H1 (cell line): Measurements from ENCODE around the gene ARGLU1. TPM values are rescaled to one million over a fixed set of nuclear protein-coding genes. Genes with fewer than 3 reads are reported as not detected.

Experiments used
- CTCF ChIA-PET: fragments of 300-600 bp; sonication (Branson Sonifier 250); formaldehyde crosslinking; loops from one replicate; lab custom pipeline; 2021; ENCODE audit not compliant: partially characterized antibody; lab: Charles Lee
- POLR2A ChIA-PET: fragments of 300-600 bp; sonication (Branson Sonifier 250); formaldehyde crosslinking; loops from one replicate; lab custom pipeline; 2021; ENCODE audit warnings: inconsistent platforms; ENCODE audit not compliant: partially characterized antibody; lab: Charles Lee
- DNase-seq, 2 experiments: peaks; one replicate each; pipeline versions ENCODE4 v3.0.0 to v3.0.0-alpha.2; 2010 to 2022; ENCODE audit warnings: low spot score in 2 of 2, low read depth in 1 of 2, mixed read lengths in 1 of 2
- FAIRE-seq: peaks from 2 replicates; lab custom pipeline; 2011; peaks lifted over from hg19 to GRCh38; lab: Jason Lieb, UNC
- H2AFZ ChIP-seq: 2 replicates; pipeline ENCODE4 v1.8.1; 2012; ENCODE audit warnings: low read length, inconsistent platforms
- H2AK5ac ChIP-seq: 2 replicates; pipeline ENCODE4 v1.6.1; 2013; ENCODE audit warnings: low read depth, low read length
- H2BK120ac ChIP-seq: replicated peaks from 2 replicates; pipeline ENCODE3; 2013; ENCODE audit warnings: low read depth, low read length, inconsistent platforms
- H2BK12ac ChIP-seq: 2 replicates; pipeline ENCODE4 v1.6.1; 2013; ENCODE audit warnings: low read depth, low read length
- H2BK15ac ChIP-seq: 2 replicates; pipeline ENCODE4 v1.6.1; 2013; ENCODE audit warnings: low read length
- H2BK20ac ChIP-seq: 2 replicates; pipeline ENCODE4 v1.6.1; 2013; ENCODE audit warnings: low read length
- H2BK5ac ChIP-seq: 2 replicates; pipeline ENCODE4 v1.6.1; 2013; ENCODE audit warnings: low read depth, low read length
- H3K14ac ChIP-seq: 2 replicates; pipeline ENCODE4 v1.6.1; 2013; ENCODE audit warnings: inconsistent platforms; ENCODE audit not compliant: insufficient read length
- H3K18ac ChIP-seq: 2 replicates; pipeline ENCODE4 v1.6.1; 2013; ENCODE audit warnings: low read length; ENCODE audit errors: extremely low read depth
- H3K23ac ChIP-seq: 2 replicates; pipeline ENCODE4 v1.6.1; 2013; ENCODE audit warnings: inconsistent platforms; ENCODE audit not compliant: insufficient read length
- H3K23me2 ChIP-seq: 2 replicates; pipeline ENCODE4 v1.6.1; 2013; ENCODE audit warnings: low read depth, low read length
- H3K27ac ChIP-seq: 2 replicates; pipeline ENCODE4 v1.6.1; 2011; ENCODE audit warnings: low read depth, low read length, inconsistent platforms
- H3K27me3 ChIP-seq, 4 experiments: replicated peaks in 1 of 4; 1 replicate in 1 of 4; 2 replicates in 3 of 4; pipeline versions ENCODE4 v1.6.1 to v1.8.1; 2011 to 2013; ENCODE audit warnings: low read length in 3 of 4, mild to moderate bottlenecking in 3 of 4, inconsistent platforms in 2 of 4, mixed read lengths in 2 of 4, moderate library complexity in 1 of 4; ENCODE audit not compliant: control insufficient read depth in 3 of 4, insufficient read depth in 3 of 4; ENCODE audit errors: extremely low read depth in 1 of 4
- H3K36me3 ChIP-seq, 4 experiments: 2 replicates each; pipeline versions ENCODE4 v1.6.1 to v1.8.1; 2011 to 2013; ENCODE audit warnings: mild to moderate bottlenecking in 4 of 4, low read length in 3 of 4, moderate library complexity in 2 of 4, control low read depth in 1 of 4, inconsistent platforms in 1 of 4; ENCODE audit not compliant: insufficient read depth in 4 of 4, control insufficient read depth in 2 of 4
- H3K4ac ChIP-seq: replicated peaks from 2 replicates; pipeline ENCODE3; 2013; ENCODE audit warnings: low read length, low read depth, mixed read lengths, inconsistent platforms; ENCODE audit not compliant: insufficient read length
- H3K4me1 ChIP-seq, 4 experiments: replicated peaks in 1 of 4; 1 replicate in 1 of 4; 2 replicates in 3 of 4; pipeline versions ENCODE4 v1.6.1 to v1.8.1; 2011 to 2013; ENCODE audit warnings: low read length in 3 of 4, inconsistent platforms in 2 of 4, mixed read lengths in 1 of 4; ENCODE audit not compliant: insufficient read depth in 4 of 4, control insufficient read depth in 3 of 4
- H3K4me2 ChIP-seq, 2 experiments: 2 replicates each; pipeline versions ENCODE4 v1.6.1 to v1.8.1; 2011 to 2013; ENCODE audit warnings: low read depth in 2 of 2, low read length in 2 of 2, control low read depth in 1 of 2, inconsistent platforms in 1 of 2, mild to moderate bottlenecking in 1 of 2; ENCODE audit not compliant: insufficient read depth in 1 of 2
- H3K4me3 ChIP-seq, 4 experiments: fragments of 200-600, 300-600 bp in 1 of 4; sonication (generic), shearing (Covaris generic), sonication (Bioruptor Twin) in 1 of 4; 2 replicates each; pipeline versions ENCODE4 v1.5.1 to v1.8.1; 2011 to 2016; ENCODE audit warnings: low read length in 4 of 4, low read depth in 3 of 4, control low read depth in 2 of 4, inconsistent platforms in 2 of 4, mild to moderate bottlenecking in 2 of 4, mixed read lengths in 1 of 4, moderate library complexity in 1 of 4; ENCODE audit not compliant: insufficient read depth in 2 of 4; ENCODE audit errors: extremely low read depth in 1 of 4
- H3K56ac ChIP-seq: replicated peaks from 2 replicates; pipeline ENCODE3; 2013; ENCODE audit warnings: low read depth, mild to moderate bottlenecking, mixed read lengths, low read length, inconsistent platforms; ENCODE audit not compliant: insufficient read length
- H3K79me1 ChIP-seq: 2 replicates; pipeline ENCODE4 v1.6.1; 2013; ENCODE audit warnings: low read depth, low read length, control low read depth
- H3K79me2 ChIP-seq, 2 experiments: 2 replicates each; pipeline versions ENCODE4 v1.6.1 to v1.8.1; 2012 to 2013; ENCODE audit warnings: low read length in 2 of 2, mild to moderate bottlenecking in 2 of 2, inconsistent platforms in 1 of 2; ENCODE audit not compliant: insufficient read depth in 2 of 2, control insufficient read depth in 1 of 2
- H3K9ac ChIP-seq, 4 experiments: replicated peaks in 1 of 4; 1 replicate in 1 of 4; 2 replicates in 3 of 4; pipeline versions ENCODE4 v1.6.1 to v1.8.1; 2011 to 2013; ENCODE audit warnings: low read depth in 3 of 4, low read length in 3 of 4, control low read depth in 2 of 4, mild to moderate bottlenecking in 2 of 4, moderate library complexity in 2 of 4, inconsistent platforms in 1 of 4; ENCODE audit errors: extremely low read depth in 1 of 4
- H3K9me3 ChIP-seq, 2 experiments: 2 replicates each; pipeline versions ENCODE4 v1.6.1 to v1.8.1; 2012 to 2013; ENCODE audit warnings: mild to moderate bottlenecking in 2 of 2, moderate library complexity in 2 of 2, control low read depth in 1 of 2, inconsistent platforms in 1 of 2, low read depth in 1 of 2, low read length in 1 of 2, mixed read lengths in 1 of 2; ENCODE audit not compliant: insufficient read depth in 2 of 2
- H4K20me1 ChIP-seq, 2 experiments: replicated peaks in 1 of 2; 2 replicates each; pipeline versions ENCODE3 to v1.8.1; 2011 to 2013; ENCODE audit warnings: inconsistent platforms in 2 of 2, low read length in 2 of 2, mild to moderate bottlenecking in 1 of 2; ENCODE audit not compliant: insufficient read depth in 2 of 2, control insufficient read depth in 1 of 2
- H4K5ac ChIP-seq: 2 replicates; pipeline ENCODE4 v1.6.1; 2013; ENCODE audit warnings: low read length, low read depth, mixed read lengths, inconsistent platforms; ENCODE audit not compliant: insufficient read length
- H4K8ac ChIP-seq: 2 replicates; pipeline ENCODE4 v1.8.0; 2013; ENCODE audit warnings: mild to moderate bottlenecking, moderate library complexity, low read length, inconsistent platforms; ENCODE audit not compliant: insufficient read depth; ENCODE audit errors: extremely low read depth
- H4K91ac ChIP-seq: replicated peaks from 2 replicates; pipeline ENCODE3; 2013; ENCODE audit warnings: low read length, mixed read lengths, inconsistent platforms; ENCODE audit not compliant: insufficient read length
- ATF3 ChIP-seq: IDR thresholded peaks from 2 replicates; pipeline ENCODE4 v1.6.1; 2011; ENCODE audit warnings: low read depth, mild to moderate bottlenecking, low read length; ENCODE audit not compliant: insufficient read depth
- BRCA1 ChIP-seq: IDR thresholded peaks from 2 replicates; pipeline ENCODE4 v1.6.1; 2012; ENCODE audit warnings: low read depth, low read length, improper control_type of control experiment
- CHD2 ChIP-seq: IDR thresholded peaks from 2 replicates; pipeline ENCODE4 v1.6.1; 2012; ENCODE audit warnings: low read length, improper control_type of control experiment
- KDM1A ChIP-seq: fragments of 200-600, 300-600 bp; sonication (generic); IDR thresholded peaks from 2 replicates; pipeline ENCODE4 v1.7.1; 2016; ENCODE audit warnings: mild to moderate bottlenecking, low read length, borderline replicate concordance
- KDM5A ChIP-seq: fragments of 200-600 bp; IDR thresholded peaks from 2 replicates; pipeline ENCODE4 v1.7.1; 2012; ENCODE audit warnings: mild to moderate bottlenecking, low read length, inconsistent platforms, mixed read lengths
- MAFK ChIP-seq: IDR thresholded peaks from 2 replicates; pipeline ENCODE4 v1.6.1; 2012; ENCODE audit warnings: low read depth, mild to moderate bottlenecking, improper control_type of control experiment, low read length
- NRF1 ChIP-seq: IDR thresholded peaks from 2 replicates; pipeline ENCODE4 v1.6.1; 2011; ENCODE audit warnings: mild to moderate bottlenecking, low read depth, low read length, improper control_type of control experiment
- RXRA ChIP-seq: IDR thresholded peaks from 2 replicates; pipeline ENCODE4 v1.6.1; 2011; ENCODE audit warnings: low read depth, mild to moderate bottlenecking, low read length, moderate library complexity; ENCODE audit not compliant: insufficient read depth
- SIN3A ChIP-seq, 2 experiments: IDR thresholded peaks in 1 of 2; conservative IDR thresholded peaks in 1 of 2; 2 replicates each; pipeline ENCODE4 v1.6.1; 2011 to 2012; ENCODE audit warnings: low read length in 2 of 2, improper control_type of control experiment in 1 of 2, low read depth in 1 of 2, mild to moderate bottlenecking in 1 of 2
- TAF1 ChIP-seq: IDR thresholded peaks from 2 replicates; pipeline ENCODE4 v1.6.1; 2011; ENCODE audit warnings: mild to moderate bottlenecking, low read depth, low read length
- USF2 ChIP-seq: IDR thresholded peaks from 2 replicates; pipeline ENCODE4 v1.6.1; 2011; ENCODE audit warnings: low read length, improper control_type of control experiment
- WGBS, 2 experiments: shearing (Covaris generic) in 1 of 2; methylation state at CpG; one replicate each; pipeline versions ENCODE4 v1.1.6 to v1.1.7; 2013 to 2015; ENCODE audit warnings: low lambda C conversion rate in 2 of 2, mixed read lengths in 2 of 2, inconsistent platforms in 1 of 2, low coverage in 1 of 2, missing lambda C conversion rate in 1 of 2; ENCODE audit not compliant: insufficient replicate concordance in 2 of 2, insufficient coverage in 1 of 2, insufficient read length in 1 of 2; ENCODE audit errors: extremely low coverage in 1 of 2, missing lambda C conversion rate in 1 of 2; 5-methylcytosine and 5-hydroxymethylcytosine counted together
- polyA plus RNA-seq, 7 experiments: library from polyadenylated mRNA; depleted of rRNA in 3 of 7; stranded (reverse) in 5 of 7; unstranded in 2 of 7; fragments of >200 nt in 5 of 7; fragments of 200-250 nt in 2 of 7; gene quantifications; 1 replicate in 5 of 7; 2 replicates in 1 of 7; 4 replicates in 1 of 7; pipeline versions ENCODE4 v1.2.1 to v1.2.3, GENCODE V29; 2011 to 2013; ENCODE audit warnings: missing spikeins in 2 of 7, mixed read lengths in 2 of 7
- total RNA-seq: library from RNA; stranded (reverse); fragmentation: NEBNext Ultra II Directional; extraction: Animal tissue kit (Norgen Biotek cat#: 25700); gene quantifications from 2 replicates; pipeline ENCODE4 v1.2.1, GENCODE V29; 2021

ARGLU1 gene
- total and polyA plus RNA-seq, 2 of the 8 experiments (the other 6 are each of a cell fraction or from before 2014, with no cell fraction given), result 47.8 to 84.9 TPM

- Histone ChIP-seq H3K4me3 (peak overlapping the region in 3 of 4 experiments; percentile 93 to 98 (median 95); a peak in 3 of 8 replicates), H4K5ac (no peak overlapping the region), H3K23me2 (peaks cover 6% of the 10 kb centered on the region), H2BK120ac (no peak overlapping the region), H4K91ac (no peak overlapping the region), H4K20me1 (peaks cover 32 to 53% of the 10 kb centered on the region in 2 experiments), H3K18ac (no peak overlapping the region), H3K14ac (no peak overlapping the region), H3K56ac (no peak overlapping the region), H3K4ac (no peak overlapping the region), H3K27me3 (no peaks in the 10 kb centered on the region), H3K79me2 (peaks cover 69 to 86% of the 10 kb centered on the region in 2 experiments), H2AK5ac (no peak overlapping the region), H3K23ac (no peak overlapping the region), H2BK15ac (no peak overlapping the region), H3K36me3 (no peaks in the 10 kb centered on the region), H3K4me1 (peaks cover 6 to 20% (median 15%) of the 10 kb centered on the region in 4 experiments; a peak in 6 of 7 replicates), H3K27ac (no peak overlapping the region), H2BK20ac (no peak overlapping the region), H3K9ac (peak overlapping the region in 1 of 4 experiments; percentile 31; a peak in 1 of 7 replicates), H3K79me1 (no peaks in the 10 kb centered on the region), H2AFZ (no peak overlapping the region), H4K8ac (no peak overlapping the region), H3K9me3 (no peaks in the 10 kb centered on the region), H3K4me2 (peak overlapping the region; percentile 63 to 83), H2BK12ac (no peak overlapping the region), H2BK5ac (no peak overlapping the region)
- 67% methylated on average over 4 of the region's 4 CpGs; no CpG with 5 or more reads in 1 of the 2 experiments for WGBS, 2 experiments
- ChIA-PET CTCF (interaction anchor here (0.7 to 1.7 kb wide), 6 partner anchors 29 to 578 kb away, joined by 3 to 4 read pairs (median 3); partner anchors contain the start of gene EFNB2), POLR2A (interaction anchor here (0.6 to 3.7 kb wide), 7 partner anchors 11 to 232 kb away, joined by 3 to 15 read pairs (median 5); partner anchors contain the start of gene EFNB2)
- FAIRE-seq, result no peak
- no peak for DNase-seq
- TF ChIP-seq BRCA1, result no peak
- no peak for TF ChIP-seq TAF1
- no peak for TF ChIP-seq SIN3A (conservative IDR thresholded peaks at IDR 0.05 in 1 of 2, IDR thresholded peaks at IDR 0.05 in 1 of 2; ENCODE audit: low read depth in 1 of 2, low read length in 2 of 2)
- no peak for TF ChIP-seq ATF3
- TF ChIP-seq NRF1, result no peak
- no peak for TF ChIP-seq RXRA
- TF ChIP-seq KDM1A, result no peak
- no peak for TF ChIP-seq MAFK
- no peak for TF ChIP-seq CHD2
- no peak for TF ChIP-seq KDM5A
- TF ChIP-seq USF2, result no peak
Measured at GRCh38 chr13:106565127-106565775, 2.7 kb downstream of the ARGLU1 start.
